ENCODE measurements around the gene AK1. TPM values are rescaled to one million over a fixed set of nuclear protein-coding genes. Genes with fewer than 3 reads are reported as not detected.

AK1 gene
- total and polyA plus RNA-seq, 2 of the 13 experiments (the other 11 are each of a cell fraction or from before 2014, with no cell fraction given): 19.1 to 32.8 TPM

DNA sequence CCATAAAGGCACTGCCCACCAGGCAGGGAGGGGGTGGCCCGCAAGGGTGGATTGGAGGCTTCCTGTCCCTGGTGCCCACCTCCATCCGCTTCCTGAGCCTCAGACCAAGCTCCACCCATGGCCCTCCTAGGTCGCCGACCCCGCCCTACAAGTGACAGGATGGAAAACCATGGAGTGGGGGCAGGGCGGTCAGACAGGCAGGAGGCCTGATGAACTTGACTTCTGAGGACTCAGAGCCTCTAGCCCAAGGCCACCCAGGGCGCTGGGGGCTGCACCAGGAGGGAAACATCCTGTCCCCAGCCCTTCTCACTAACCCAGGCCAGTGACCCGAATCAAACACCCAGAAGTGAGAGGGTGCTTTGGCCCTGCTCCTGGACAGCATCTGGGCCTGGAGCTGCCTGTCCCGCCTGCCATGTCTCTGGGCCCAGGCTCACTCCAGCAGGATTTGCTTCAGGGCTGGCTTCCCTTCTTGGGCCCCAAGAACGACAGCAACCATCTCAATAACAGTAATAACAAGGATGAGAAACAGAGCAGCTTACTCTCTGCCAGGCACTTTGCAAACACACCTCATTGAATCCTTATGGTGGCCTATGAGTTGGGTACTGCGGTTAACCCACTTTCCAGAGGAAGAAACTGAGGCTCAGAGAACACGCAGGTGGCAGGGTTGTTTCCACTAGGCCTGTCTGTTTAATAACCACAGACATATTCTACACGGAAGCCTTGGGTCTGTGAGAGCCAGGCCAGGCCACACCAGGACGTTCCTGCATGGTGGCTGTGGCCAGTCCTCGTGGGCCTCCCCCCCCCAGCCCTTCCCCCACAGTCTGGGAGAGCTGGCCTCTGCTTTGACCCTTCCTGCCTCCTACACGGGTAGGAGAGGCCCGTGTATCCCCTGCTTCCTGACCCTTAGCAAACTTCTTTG lies 26.3 kb upstream of the AK1 start (continued):
- TF ChIP-seq, protein P1, sequence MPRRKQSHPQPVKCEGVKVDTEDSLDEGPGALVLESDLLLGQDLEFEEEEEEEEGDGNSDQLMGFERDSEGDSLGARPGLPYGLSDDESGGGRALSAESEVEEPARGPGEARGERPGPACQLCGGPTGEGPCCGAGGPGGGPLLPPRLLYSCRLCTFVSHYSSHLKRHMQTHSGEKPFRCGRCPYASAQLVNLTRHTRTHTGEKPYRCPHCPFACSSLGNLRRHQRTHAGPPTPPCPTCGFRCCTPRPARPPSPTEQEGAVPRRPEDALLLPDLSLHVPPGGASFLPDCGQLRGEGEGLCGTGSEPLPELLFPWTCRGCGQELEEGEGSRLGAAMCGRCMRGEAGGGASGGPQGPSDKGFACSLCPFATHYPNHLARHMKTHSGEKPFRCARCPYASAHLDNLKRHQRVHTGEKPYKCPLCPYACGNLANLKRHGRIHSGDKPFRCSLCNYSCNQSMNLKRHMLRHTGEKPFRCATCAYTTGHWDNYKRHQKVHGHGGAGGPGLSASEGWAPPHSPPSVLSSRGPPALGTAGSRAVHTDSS (CRISPR knock-in tag; conservative IDR thresholded peaks at IDR 0.05): no peak
- TF ChIP-seq, protein P2, sequence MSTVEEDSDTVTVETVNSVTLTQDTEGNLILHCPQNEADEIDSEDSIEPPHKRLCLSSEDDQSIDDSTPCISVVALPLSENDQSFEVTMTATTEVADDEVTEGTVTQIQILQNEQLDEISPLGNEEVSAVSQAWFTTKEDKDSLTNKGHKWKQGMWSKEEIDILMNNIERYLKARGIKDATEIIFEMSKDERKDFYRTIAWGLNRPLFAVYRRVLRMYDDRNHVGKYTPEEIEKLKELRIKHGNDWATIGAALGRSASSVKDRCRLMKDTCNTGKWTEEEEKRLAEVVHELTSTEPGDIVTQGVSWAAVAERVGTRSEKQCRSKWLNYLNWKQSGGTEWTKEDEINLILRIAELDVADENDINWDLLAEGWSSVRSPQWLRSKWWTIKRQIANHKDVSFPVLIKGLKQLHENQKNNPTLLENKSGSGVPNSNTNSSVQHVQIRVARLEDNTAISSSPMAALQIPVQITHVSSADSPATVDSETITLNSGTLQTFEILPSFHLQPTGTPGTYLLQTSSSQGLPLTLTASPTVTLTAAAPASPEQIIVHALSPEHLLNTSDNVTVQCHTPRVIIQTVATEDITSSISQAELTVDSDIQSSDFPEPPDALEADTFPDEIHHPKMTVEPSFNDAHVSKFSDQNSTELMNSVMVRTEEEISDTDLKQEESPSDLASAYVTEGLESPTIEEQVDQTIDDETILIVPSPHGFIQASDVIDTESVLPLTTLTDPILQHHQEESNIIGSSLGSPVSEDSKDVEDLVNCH (CRISPR knock-in tag; IDR thresholded peaks at IDR 0.05): no peak
- TF ChIP-seq ZNF264 (CRISPR knock-in tag; IDR thresholded peaks at IDR 0.05) (peak; percentile 28; the same call in 1 of the 2 replicates), TAF15 (IDR thresholded peaks at IDR 0.05; ENCODE audit: low read depth, low read length, poor library complexity, severe bottlenecking) (no peak), RORA (CRISPR knock-in tag; IDR thresholded peaks at IDR 0.05) (no peak), ZKSCAN1 (IDR thresholded peaks at IDR 0.05; ENCODE audit: low read length) (no peak), SETDB1 (CRISPR knock-in tag; IDR thresholded peaks at IDR 0.05; ENCODE audit: borderline replicate concordance) (no peak), EP300 (IDR thresholded peaks at IDR 0.05; ENCODE audit: low read depth in 2 of 2, low read length in 2 of 2) (no peak), EP300 (CRISPR knock-in tag; IDR thresholded peaks at IDR 0.05; ENCODE audit: borderline replicate concordance) (peak; percentile 64), ZNF83 (CRISPR knock-in tag; IDR thresholded peaks at IDR 0.05; ENCODE audit: borderline replicate concordance) (no peak), CAMTA2 (CRISPR knock-in tag; IDR thresholded peaks at IDR 0.05; ENCODE audit: borderline replicate concordance) (no peak), ZNF652 (CRISPR knock-in tag; IDR thresholded peaks at IDR 0.05; ENCODE audit: borderline replicate concordance, low read depth) (peak; percentile 31; the same call in 1 of the 2 replicates)
- TF ChIP-seq, protein P3, sequence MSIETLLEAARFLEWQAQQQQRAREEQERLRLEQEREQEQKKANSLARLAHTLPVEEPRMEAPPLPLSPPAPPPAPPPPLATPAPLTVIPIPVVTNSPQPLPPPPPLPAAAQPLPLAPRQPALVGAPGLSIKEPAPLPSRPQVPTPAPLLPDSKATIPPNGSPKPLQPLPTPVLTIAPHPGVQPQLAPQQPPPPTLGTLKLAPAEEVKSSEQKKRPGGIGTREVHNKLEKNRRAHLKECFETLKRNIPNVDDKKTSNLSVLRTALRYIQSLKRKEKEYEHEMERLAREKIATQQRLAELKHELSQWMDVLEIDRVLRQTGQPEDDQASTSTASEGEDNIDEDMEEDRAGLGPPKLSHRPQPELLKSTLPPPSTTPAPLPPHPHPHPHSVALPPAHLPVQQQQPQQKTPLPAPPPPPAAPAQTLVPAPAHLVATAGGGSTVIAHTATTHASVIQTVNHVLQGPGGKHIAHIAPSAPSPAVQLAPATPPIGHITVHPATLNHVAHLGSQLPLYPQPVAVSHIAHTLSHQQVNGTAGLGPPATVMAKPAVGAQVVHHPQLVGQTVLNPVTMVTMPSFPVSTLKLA (IDR thresholded peaks at IDR 0.05): no peak
- TF ChIP-seq, protein P4, sequence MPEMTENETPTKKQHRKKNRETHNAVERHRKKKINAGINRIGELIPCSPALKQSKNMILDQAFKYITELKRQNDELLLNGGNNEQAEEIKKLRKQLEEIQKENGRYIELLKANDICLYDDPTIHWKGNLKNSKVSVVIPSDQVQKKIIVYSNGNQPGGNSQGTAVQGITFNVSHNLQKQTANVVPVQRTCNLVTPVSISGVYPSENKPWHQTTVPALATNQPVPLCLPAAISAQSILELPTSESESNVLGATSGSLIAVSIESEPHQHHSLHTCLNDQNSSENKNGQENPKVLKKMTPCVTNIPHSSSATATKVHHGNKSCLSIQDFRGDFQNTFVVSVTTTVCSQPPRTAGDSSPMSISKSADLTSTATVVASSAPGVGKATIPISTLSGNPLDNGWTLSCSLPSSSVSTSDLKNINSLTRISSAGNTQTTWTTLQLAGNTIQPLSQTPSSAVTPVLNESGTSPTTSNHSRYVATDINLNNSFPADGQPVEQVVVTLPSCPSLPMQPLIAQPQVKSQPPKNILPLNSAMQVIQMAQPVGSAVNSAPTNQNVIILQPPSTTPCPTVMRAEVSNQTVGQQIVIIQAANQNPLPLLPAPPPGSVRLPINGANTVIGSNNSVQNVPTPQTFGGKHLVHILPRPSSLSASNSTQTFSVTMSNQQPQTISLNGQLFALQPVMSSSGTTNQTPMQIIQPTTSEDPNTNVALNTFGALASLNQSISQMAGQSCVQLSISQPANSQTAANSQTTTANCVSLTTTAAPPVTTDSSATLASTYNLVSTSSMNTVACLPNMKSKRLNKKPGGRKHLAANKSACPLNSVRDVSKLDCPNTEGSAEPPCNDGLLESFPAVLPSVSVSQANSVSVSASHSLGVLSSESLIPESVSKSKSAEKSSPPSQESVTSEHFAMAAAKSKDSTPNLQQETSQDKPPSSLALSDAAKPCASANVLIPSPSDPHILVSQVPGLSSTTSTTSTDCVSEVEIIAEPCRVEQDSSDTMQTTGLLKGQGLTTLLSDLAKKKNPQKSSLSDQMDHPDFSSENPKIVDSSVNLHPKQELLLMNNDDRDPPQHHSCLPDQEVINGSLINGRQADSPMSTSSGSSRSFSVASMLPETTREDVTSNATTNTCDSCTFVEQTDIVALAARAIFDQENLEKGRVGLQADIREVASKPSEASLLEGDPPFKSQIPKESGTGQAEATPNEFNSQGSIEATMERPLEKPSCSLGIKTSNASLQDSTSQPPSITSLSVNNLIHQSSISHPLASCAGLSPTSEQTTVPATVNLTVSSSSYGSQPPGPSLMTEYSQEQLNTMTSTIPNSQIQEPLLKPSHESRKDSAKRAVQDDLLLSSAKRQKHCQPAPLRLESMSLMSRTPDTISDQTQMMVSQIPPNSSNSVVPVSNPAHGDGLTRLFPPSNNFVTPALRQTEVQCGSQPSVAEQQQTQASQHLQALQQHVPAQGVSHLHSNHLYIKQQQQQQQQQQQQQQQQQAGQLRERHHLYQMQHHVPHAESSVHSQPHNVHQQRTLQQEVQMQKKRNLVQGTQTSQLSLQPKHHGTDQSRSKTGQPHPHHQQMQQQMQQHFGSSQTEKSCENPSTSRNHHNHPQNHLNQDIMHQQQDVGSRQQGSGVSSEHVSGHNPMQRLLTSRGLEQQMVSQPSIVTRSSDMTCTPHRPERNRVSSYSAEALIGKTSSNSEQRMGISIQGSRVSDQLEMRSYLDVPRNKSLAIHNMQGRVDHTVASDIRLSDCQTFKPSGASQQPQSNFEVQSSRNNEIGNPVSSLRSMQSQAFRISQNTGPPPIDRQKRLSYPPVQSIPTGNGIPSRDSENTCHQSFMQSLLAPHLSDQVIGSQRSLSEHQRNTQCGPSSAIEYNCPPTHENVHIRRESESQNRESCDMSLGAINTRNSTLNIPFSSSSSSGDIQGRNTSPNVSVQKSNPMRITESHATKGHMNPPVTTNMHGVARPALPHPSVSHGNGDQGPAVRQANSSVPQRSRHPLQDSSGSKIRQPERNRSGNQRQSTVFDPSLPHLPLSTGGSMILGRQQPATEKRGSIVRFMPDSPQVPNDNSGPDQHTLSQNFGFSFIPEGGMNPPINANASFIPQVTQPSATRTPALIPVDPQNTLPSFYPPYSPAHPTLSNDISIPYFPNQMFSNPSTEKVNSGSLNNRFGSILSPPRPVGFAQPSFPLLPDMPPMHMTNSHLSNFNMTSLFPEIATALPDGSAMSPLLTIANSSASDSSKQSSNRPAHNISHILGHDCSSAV (CRISPR knock-in tag; IDR thresholded peaks at IDR 0.05; ENCODE audit: borderline replicate concordance): no peak

Measured in HepG2 (cell line).